Measurements from ENCODE around the gene FNDC8.

FNDC8 gene

GRCh38 chr17:35154196-35155165, 33.1 kb downstream of the FNDC8 start:
- DNase-seq (ENCODE audit: low spot score in 2 of 2): no peak
- Mint-ChIP-seq H3K9me3 (no peaks in the 10 kb centered on the region), H3K27me3 (no peaks in the 10 kb centered on the region), H3K36me3 (ENCODE audit: insufficient read depth) (no peaks in the 10 kb centered on the region), H3K27ac (ENCODE audit: low read depth) (no peak overlapping the region), H3K4me3 (no peak overlapping the region), H3K4me1 (peaks cover 4% of the 10 kb centered on the region)
- ATAC-seq (replicated peaks; ENCODE audit: extremely low read depth, poor library complexity, severe bottlenecking): no peak

GRCh38 chr17:35155246-35155645, 33.8 kb downstream of the FNDC8 start:
- Mint-ChIP-seq H3K9me3 (no peaks in the 10 kb centered on the region), H3K36me3 (ENCODE audit: insufficient read depth) (peaks cover 3% of the 10 kb centered on the region), H3K4me1 (peaks cover 11% of the 10 kb centered on the region), H3K27me3 (no peaks in the 10 kb centered on the region), H3K27ac (ENCODE audit: low read depth) (no peak overlapping the region), H3K4me3 (no peak overlapping the region)
- ATAC-seq (replicated peaks; ENCODE audit: extremely low read depth, poor library complexity, severe bottlenecking): no peak
- no peak for DNase-seq (ENCODE audit: low spot score in 2 of 2)

- Mint-ChIP-seq H3K9me3 (no peaks in the 10 kb centered on the region), H3K4me1 (peaks cover 46% of the 10 kb centered on the region), H3K4me3 (peak overlapping the region; percentile 66), H3K36me3 (ENCODE audit: insufficient read depth) (peaks cover 12% of the 10 kb centered on the region), H3K27me3 (no peaks in the 10 kb centered on the region), H3K27ac (ENCODE audit: low read depth) (peak overlapping the region; percentile 78)
- ATAC-seq (replicated peaks; ENCODE audit: extremely low read depth, poor library complexity, severe bottlenecking) (no peak), DNase-seq (ENCODE audit: low spot score in 2 of 2) (no peak)
Observed at GRCh38 chr17:35159940-35160339, 38.5 kb downstream of the FNDC8 start.

GRCh38 chr17:35160354-35161201, 39.2 kb downstream of the FNDC8 start:
- Mint-ChIP-seq H3K4me1 (peaks cover 52% of the 10 kb centered on the region), H3K36me3 (ENCODE audit: insufficient read depth) (peaks cover 12% of the 10 kb centered on the region), H3K27me3 (no peaks in the 10 kb centered on the region), H3K27ac (ENCODE audit: low read depth) (peak overlapping the region; percentile 78), H3K4me3 (peak overlapping the region; percentile 66), H3K9me3 (no peaks in the 10 kb centered on the region)
- DNase-seq (ENCODE audit: low spot score in 2 of 2): peak in 1 of 2 donors; percentile 45
- ATAC-seq (replicated peaks; ENCODE audit: extremely low read depth, poor library complexity, severe bottlenecking): peak; percentile 86

GRCh38 chr17:35161281-35161761, 39.9 kb downstream of the FNDC8 start:
- peaks cover 52% of the 10 kb centered on the region for H3K4me1 Mint-ChIP-seq
- H3K27me3 Mint-ChIP-seq: no peaks in the 10 kb centered on the region
- peak overlapping the region; percentile 62 for H3K4me3 Mint-ChIP-seq

GRCh38 chr17:35162755-35163154, 41.3 kb downstream of the FNDC8 start:
- DNase-seq (ENCODE audit: low spot score in 2 of 2) (no peak), ATAC-seq (replicated peaks; ENCODE audit: extremely low read depth, poor library complexity, severe bottlenecking) (no peak)
- H3K36me3 Mint-ChIP-seq (ENCODE audit: insufficient read depth): peaks cover 12% of the 10 kb centered on the region
- peaks cover 52% of the 10 kb centered on the region for H3K4me1 Mint-ChIP-seq
- H3K4me3 Mint-ChIP-seq: no peak overlapping the region
- no peaks in the 10 kb centered on the region for H3K9me3 Mint-ChIP-seq
- H3K27ac Mint-ChIP-seq (ENCODE audit: low read depth): peak overlapping the region; percentile 78
- H3K27me3 Mint-ChIP-seq: no peaks in the 10 kb centered on the region

More at GRCh38 chr17:35161281-35161761, 39.9 kb downstream of the FNDC8 start:
- Mint-ChIP-seq H3K9me3 (no peaks in the 10 kb centered on the region), H3K27ac (ENCODE audit: low read depth) (peak overlapping the region; percentile 78), H3K36me3 (ENCODE audit: insufficient read depth) (peaks cover 12% of the 10 kb centered on the region)
- peak; percentile 79 for ATAC-seq (replicated peaks; ENCODE audit: extremely low read depth, poor library complexity, severe bottlenecking)
- peak in 1 of 2 donors; percentile 38 for DNase-seq (ENCODE audit: low spot score in 2 of 2)

GRCh38 chr17:35163886-35164285, 42.5 kb downstream of the FNDC8 start:
- Mint-ChIP-seq H3K9me3 (no peaks in the 10 kb centered on the region), H3K4me3 (no peak overlapping the region), H3K4me1 (peaks cover 52% of the 10 kb centered on the region), H3K27ac (ENCODE audit: low read depth) (peak overlapping the region; percentile 79), H3K27me3 (no peaks in the 10 kb centered on the region), H3K36me3 (ENCODE audit: insufficient read depth) (peaks cover 12% of the 10 kb centered on the region)
- ATAC-seq (replicated peaks; ENCODE audit: extremely low read depth, poor library complexity, severe bottlenecking): no peak
- no peak for DNase-seq (ENCODE audit: low spot score in 2 of 2)

GRCh38 chr17:35164716-35165115, 43.3 kb downstream of the FNDC8 start:
- ATAC-seq (replicated peaks; ENCODE audit: extremely low read depth, poor library complexity, severe bottlenecking) (no peak), DNase-seq (ENCODE audit: low spot score in 2 of 2) (no peak)
- Mint-ChIP-seq H3K4me3 (no peak overlapping the region), H3K27ac (ENCODE audit: low read depth) (peak overlapping the region; percentile 79), H3K9me3 (no peaks in the 10 kb centered on the region), H3K27me3 (no peaks in the 10 kb centered on the region), H3K36me3 (ENCODE audit: insufficient read depth) (peaks cover 12% of the 10 kb centered on the region), H3K4me1 (peaks cover 46% of the 10 kb centered on the region)

GRCh38 chr17:35166526-35166925, 45.1 kb downstream of the FNDC8 start:
- no peaks in the 10 kb centered on the region for H3K9me3 Mint-ChIP-seq
- DNase-seq (ENCODE audit: low spot score in 2 of 2) (no peak), ATAC-seq (replicated peaks; ENCODE audit: extremely low read depth, poor library complexity, severe bottlenecking) (no peak)
- H3K27me3 Mint-ChIP-seq: no peaks in the 10 kb centered on the region
- H3K36me3 Mint-ChIP-seq (ENCODE audit: insufficient read depth): peaks cover 4% of the 10 kb centered on the region
- H3K27ac Mint-ChIP-seq (ENCODE audit: low read depth): no peak overlapping the region
- peaks cover 33% of the 10 kb centered on the region for H3K4me1 Mint-ChIP-seq
- H3K4me3 Mint-ChIP-seq: no peak overlapping the region

- no peaks in the 10 kb centered on the region for H3K27me3 Mint-ChIP-seq
- H3K4me3 Mint-ChIP-seq: no peak overlapping the region
Observed at GRCh38 chr17:35167046-35167445, 45.6 kb downstream of the FNDC8 start.

GRCh38 chr17:35167666-35168065, 46.3 kb downstream of the FNDC8 start:
- no peak for DNase-seq (ENCODE audit: low spot score in 2 of 2)
- Mint-ChIP-seq H3K4me3 (no peak overlapping the region), H3K36me3 (ENCODE audit: insufficient read depth) (peaks cover 4% of the 10 kb centered on the region), H3K9me3 (no peaks in the 10 kb centered on the region), H3K27me3 (no peaks in the 10 kb centered on the region), H3K4me1 (peaks cover 27% of the 10 kb centered on the region), H3K27ac (ENCODE audit: low read depth) (no peak overlapping the region)
- no peak for ATAC-seq (replicated peaks; ENCODE audit: extremely low read depth, poor library complexity, severe bottlenecking)

More at GRCh38 chr17:35167046-35167445, 45.6 kb downstream of the FNDC8 start:
- no peaks in the 10 kb centered on the region for H3K9me3 Mint-ChIP-seq
- H3K36me3 Mint-ChIP-seq (ENCODE audit: insufficient read depth): peaks cover 4% of the 10 kb centered on the region
- no peak overlapping the region for H3K27ac Mint-ChIP-seq (ENCODE audit: low read depth)
- no peak for ATAC-seq (replicated peaks; ENCODE audit: extremely low read depth, poor library complexity, severe bottlenecking)
- peaks cover 31% of the 10 kb centered on the region for H3K4me1 Mint-ChIP-seq
- DNase-seq (ENCODE audit: low spot score in 2 of 2): no peak

- Mint-ChIP-seq H3K36me3 (ENCODE audit: insufficient read depth) (no peaks in the 10 kb centered on the region), H3K4me1 (peaks cover 27% of the 10 kb centered on the region), H3K27ac (ENCODE audit: low read depth) (no peak overlapping the region), H3K27me3 (no peaks in the 10 kb centered on the region), H3K9me3 (no peaks in the 10 kb centered on the region), H3K4me3 (no peak overlapping the region)
- ATAC-seq (replicated peaks; ENCODE audit: extremely low read depth, poor library complexity, severe bottlenecking): no peak
- no peak for DNase-seq (ENCODE audit: low spot score in 2 of 2)
Observed at GRCh38 chr17:35169835-35170363, 48.5 kb downstream of the FNDC8 start.
